MCF 10A (cell line): ENCODE measurements around the gene CPT1B. TPM values are rescaled to one million over a fixed set of nuclear protein-coding genes. Genes with fewer than 3 reads are reported as not detected.

Experiments
- BruUV-seq: library from RNA; stranded (reverse); fragments of 400-500 nt; replicated peaks from 2 replicates; lab custom pipeline; 2021; lab: Mats Ljungman, UMichigan
- CTCF ChIA-PET: fragments of 300-600 bp; sonication (Branson Sonifier 250); formaldehyde crosslinking; extraction: SDS; loops from one replicate; lab custom pipeline; 2021; ENCODE audit warnings: antibody characterized with exemption, inconsistent platforms; lab: Yijun Ruan, JAX
- POLR2A ChIA-PET: fragments of 300-600, 350-650 bp; sonication (Branson Sonifier 250); formaldehyde crosslinking; extraction: SDS; loops from one replicate; lab custom pipeline; 2020; ENCODE audit warnings: antibody characterized with exemption, inconsistent platforms; lab: Yijun Ruan, JAX
- DNase-seq: peaks from one replicate; pipeline ENCODE4 v3.0.0-alpha.2; 2018; ENCODE audit not compliant: unreplicated experiment
- H3K27ac Mint-ChIP-seq: one replicate; pipeline ENCODE4 v1.8.0; 2022; ENCODE audit warnings: mild to moderate bottlenecking, low read depth, mixed read lengths; ENCODE audit not compliant: unreplicated experiment
- H3K27me3 Mint-ChIP-seq: one replicate; pipeline ENCODE4 v1.8.0; 2022; ENCODE audit warnings: mixed read lengths; ENCODE audit not compliant: insufficient read depth, unreplicated experiment
- H3K36me3 Mint-ChIP-seq: one replicate; pipeline ENCODE4 v1.8.0; 2022; ENCODE audit warnings: mild to moderate bottlenecking, moderate library complexity, mixed read lengths; ENCODE audit not compliant: insufficient read depth, unreplicated experiment
- H3K4me1 Mint-ChIP-seq: one replicate; pipeline ENCODE4 v1.8.0; 2022; ENCODE audit warnings: mixed read lengths; ENCODE audit not compliant: insufficient read depth, unreplicated experiment
- H3K4me3 Mint-ChIP-seq: one replicate; pipeline ENCODE4 v1.8.0; 2022; ENCODE audit warnings: mild to moderate bottlenecking, moderate library complexity, mixed read lengths; ENCODE audit not compliant: unreplicated experiment
- H3K9me3 Mint-ChIP-seq: one replicate; pipeline ENCODE4 v1.8.0; 2022; ENCODE audit warnings: mixed read lengths; ENCODE audit not compliant: unreplicated experiment
- intact Hi-C: fragments of 100-400 bp; cut with micrococcal nuclease; formaldehyde crosslinking; loops from 2 replicates; pipeline ENCODE4 v1.14.1; 2022
- total RNA-seq: library from RNA; stranded (reverse); gene quantifications from 2 replicates; pipeline ENCODE4 v1.2.3, GENCODE V29; 2022
- TF ChIP-seq, protein P1 (sequence below): fragments of 200-600 bp; IDR thresholded peaks from one replicate; pipeline ENCODE4 v1.8.0; 2022; ENCODE audit warnings: antibody characterized with exemption, mild to moderate bottlenecking; ENCODE audit not compliant: unreplicated experiment

Gene CPT1B
- total RNA-seq, 1 experiment from 2014 or later = 52.2 TPM

- TF ChIP-seq, protein P1, sequence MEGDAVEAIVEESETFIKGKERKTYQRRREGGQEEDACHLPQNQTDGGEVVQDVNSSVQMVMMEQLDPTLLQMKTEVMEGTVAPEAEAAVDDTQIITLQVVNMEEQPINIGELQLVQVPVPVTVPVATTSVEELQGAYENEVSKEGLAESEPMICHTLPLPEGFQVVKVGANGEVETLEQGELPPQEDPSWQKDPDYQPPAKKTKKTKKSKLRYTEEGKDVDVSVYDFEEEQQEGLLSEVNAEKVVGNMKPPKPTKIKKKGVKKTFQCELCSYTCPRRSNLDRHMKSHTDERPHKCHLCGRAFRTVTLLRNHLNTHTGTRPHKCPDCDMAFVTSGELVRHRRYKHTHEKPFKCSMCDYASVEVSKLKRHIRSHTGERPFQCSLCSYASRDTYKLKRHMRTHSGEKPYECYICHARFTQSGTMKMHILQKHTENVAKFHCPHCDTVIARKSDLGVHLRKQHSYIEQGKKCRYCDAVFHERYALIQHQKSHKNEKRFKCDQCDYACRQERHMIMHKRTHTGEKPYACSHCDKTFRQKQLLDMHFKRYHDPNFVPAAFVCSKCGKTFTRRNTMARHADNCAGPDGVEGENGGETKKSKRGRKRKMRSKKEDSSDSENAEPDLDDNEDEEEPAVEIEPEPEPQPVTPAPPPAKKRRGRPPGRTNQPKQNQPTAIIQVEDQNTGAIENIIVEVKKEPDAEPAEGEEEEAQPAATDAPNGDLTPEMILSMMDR = no peak
- Mint-ChIP-seq H3K9me3 (no peaks in the 10 kb centered on the region), H3K4me1 (peaks cover 16% of the 10 kb centered on the region), H3K36me3 (peaks cover 60% of the 10 kb centered on the region), H3K4me3 (no peak overlapping the region), H3K27ac (no peak overlapping the region), H3K27me3 (no peaks in the 10 kb centered on the region)
- DNase-seq = no peak
- CTCF ChIA-PET = interaction anchor here (0.7 to 1.0 kb wide), 2 partner anchors 14 to 98 kb away, joined by 3 to 4 read pairs; no protein-coding TSS in a partner anchor
- POLR2A ChIA-PET = interaction anchor here (3.3 to 7.1 kb wide), 2 partner anchors 14 to 16 kb away, joined by 113 to 170 read pairs; partner anchors contain the start of genes LMF2 and NCAPH2
- intact Hi-C loops = no loop called here
- BruUV-seq = no TSS peak
These were observed 54.8 kb downstream of the CPT1B start for GRCh38 chr22:50523458-50523805.

DNA sequence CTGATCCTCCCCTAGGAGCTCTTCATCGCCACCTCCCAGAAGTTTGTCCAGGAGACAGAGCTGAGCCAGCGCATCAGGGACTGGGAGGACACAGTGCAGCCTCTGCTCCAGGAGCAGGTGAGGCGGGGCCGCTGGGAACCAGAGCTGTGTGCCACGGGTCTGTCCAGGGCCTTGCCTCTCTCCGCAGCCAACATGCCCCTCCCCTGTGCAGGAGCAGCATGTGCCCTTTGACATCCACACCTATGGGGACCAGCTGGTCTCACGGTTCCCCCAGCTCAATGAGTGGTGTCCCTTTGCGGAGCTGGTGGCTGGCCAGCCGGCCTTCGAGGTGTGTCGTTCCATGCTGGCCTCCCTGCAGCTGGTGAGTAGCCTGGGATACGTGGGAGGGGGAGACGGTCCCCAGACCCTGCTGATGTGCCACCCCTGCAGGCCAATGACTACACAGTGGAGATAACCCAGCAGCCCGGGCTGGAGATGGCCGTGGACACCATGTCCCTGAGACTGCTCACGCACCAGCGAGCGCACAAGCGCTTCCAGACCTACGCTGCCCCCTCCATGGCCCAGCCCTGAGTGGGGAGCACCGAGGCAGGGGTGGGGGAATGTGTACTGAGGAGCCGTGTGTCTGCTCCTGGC is 55.3 kb downstream of the CPT1B start:
- Mint-ChIP-seq H3K27me3 (no peaks in the 10 kb centered on the region), H3K4me1 (peaks cover 14% of the 10 kb centered on the region), H3K4me3 (no peak overlapping the region), H3K27ac (no peak overlapping the region), H3K9me3 (no peaks in the 10 kb centered on the region), H3K36me3 (peaks cover 60% of the 10 kb centered on the region)
- ChIA-PET CTCF (interaction anchor here (0.7 to 1.4 kb wide), 3 partner anchors 14 to 98 kb away, joined by 3 to 8 read pairs (median 4); partner anchors contain the start of gene SYCE3), POLR2A (interaction anchor here (0.6 to 1.1 kb wide), 3 partner anchors 14 to 41 kb away, joined by 3 to 4 read pairs (median 3); partner anchors contain the start of genes LMF2 and NCAPH2)
- no peak for DNase-seq
- BruUV-seq = no TSS peak
- TF ChIP-seq, protein P1 = no peak
- intact Hi-C loops = no loop called here

GRCh38 chr22:50522208-50522805 is 55.9 kb downstream of the CPT1B start:
- ChIA-PET CTCF (interaction anchor here (1.0 to 1.4 kb wide), 2 partner anchors 41 to 99 kb away, joined by 4 to 8 read pairs; partner anchors contain the start of gene SYCE3), POLR2A (interaction anchor here (0.6 to 1.1 kb wide), 3 partner anchors 13 to 41 kb away, joined by 3 to 4 read pairs (median 3); partner anchors contain the start of genes LMF2 and NCAPH2)
- no TSS peak for BruUV-seq
- H3K36me3 Mint-ChIP-seq = peaks cover 55% of the 10 kb centered on the region
- H3K27me3 Mint-ChIP-seq = no peaks in the 10 kb centered on the region
- intact Hi-C loops = no loop called here
- DNase-seq = no peak
- no peak overlapping the region for H3K27ac Mint-ChIP-seq
- H3K4me3 Mint-ChIP-seq = no peak overlapping the region
- peaks cover 13% of the 10 kb centered on the region for H3K4me1 Mint-ChIP-seq
- TF ChIP-seq, protein P1 = no peak
- no peaks in the 10 kb centered on the region for H3K9me3 Mint-ChIP-seq

DNA sequence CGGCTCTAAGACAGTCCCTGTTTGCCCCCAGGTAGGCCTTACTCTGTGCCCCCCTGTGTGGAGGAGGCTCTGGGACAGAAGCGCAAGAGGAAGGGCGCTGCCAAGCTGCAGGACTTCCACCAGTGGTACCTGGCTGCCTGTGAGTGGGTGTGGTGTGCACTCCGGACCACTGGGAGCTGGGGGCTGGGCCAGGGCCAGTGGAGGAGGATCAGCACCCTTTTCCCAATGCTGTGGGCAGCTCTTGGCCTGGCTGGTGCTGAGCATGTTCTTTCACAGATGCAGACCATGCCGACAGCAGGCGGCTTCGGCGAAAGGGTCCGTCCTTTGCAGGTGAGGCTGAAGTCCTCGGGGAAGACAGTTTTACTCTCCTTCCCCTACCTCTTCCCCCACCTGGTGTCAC is 56.5 kb downstream of the CPT1B start:
- TF ChIP-seq, protein P1 = no peak
- H3K27ac Mint-ChIP-seq = no peak overlapping the region
- H3K4me1 Mint-ChIP-seq = peaks cover 7% of the 10 kb centered on the region
- POLR2A ChIA-PET = interaction anchor here (1.1 kb wide), 1 partner anchor 14 kb away, joined by 4 read pairs; the partner anchor contains the start of genes LMF2 and NCAPH2
- peaks cover 53% of the 10 kb centered on the region for H3K36me3 Mint-ChIP-seq
- no TSS peak for BruUV-seq
- no peaks in the 10 kb centered on the region for H3K9me3 Mint-ChIP-seq
- no peaks in the 10 kb centered on the region for H3K27me3 Mint-ChIP-seq
- no peak for DNase-seq
- CTCF ChIA-PET = interaction anchor here (1.4 kb wide), 1 partner anchor 42 kb away, joined by 8 read pairs; the partner anchor contains the start of gene SYCE3
- intact Hi-C loops = no loop called here
- no peak overlapping the region for H3K4me3 Mint-ChIP-seq
